ENCODE results near the gene PUSL1.
A peak's percentile ranks its signal among the peaks of the same experiment; 100 is the strongest.

Gene PUSL1

DNA sequence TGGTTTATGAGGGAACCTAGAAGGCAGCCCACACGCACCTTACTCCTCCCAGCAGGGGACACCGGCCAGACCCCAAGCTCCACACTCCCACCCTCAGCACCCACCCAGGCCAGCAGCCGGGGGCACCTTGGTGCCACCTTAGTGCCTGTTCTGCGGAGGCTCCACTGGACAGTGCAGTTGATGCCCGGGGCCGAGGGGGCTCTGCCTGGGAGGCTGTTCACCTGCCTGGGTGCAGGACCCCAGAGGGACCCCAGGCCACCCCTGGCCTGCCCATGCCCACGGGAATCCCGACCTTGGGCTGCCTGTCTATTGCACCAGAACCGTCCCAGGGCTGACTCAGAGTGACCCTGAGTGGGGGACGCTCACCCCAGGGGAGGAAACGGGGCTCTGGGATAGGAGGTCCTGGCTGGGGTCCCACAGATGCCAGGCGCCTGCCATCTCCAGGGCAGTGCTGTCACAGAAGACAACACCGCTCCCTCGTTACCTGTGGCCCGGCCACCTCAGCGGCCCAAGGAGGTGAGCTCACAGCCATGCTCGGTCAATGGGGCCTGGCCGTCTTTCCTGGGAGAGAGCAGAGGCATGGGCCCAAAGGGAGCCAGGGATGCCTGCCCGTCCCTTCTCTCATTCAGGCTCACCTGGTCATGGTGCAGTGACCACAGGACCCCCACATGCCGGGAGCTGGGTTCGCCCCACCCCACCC is 27.5 kb upstream of the PUSL1 start:
- no peak for DNase-seq

DNA sequence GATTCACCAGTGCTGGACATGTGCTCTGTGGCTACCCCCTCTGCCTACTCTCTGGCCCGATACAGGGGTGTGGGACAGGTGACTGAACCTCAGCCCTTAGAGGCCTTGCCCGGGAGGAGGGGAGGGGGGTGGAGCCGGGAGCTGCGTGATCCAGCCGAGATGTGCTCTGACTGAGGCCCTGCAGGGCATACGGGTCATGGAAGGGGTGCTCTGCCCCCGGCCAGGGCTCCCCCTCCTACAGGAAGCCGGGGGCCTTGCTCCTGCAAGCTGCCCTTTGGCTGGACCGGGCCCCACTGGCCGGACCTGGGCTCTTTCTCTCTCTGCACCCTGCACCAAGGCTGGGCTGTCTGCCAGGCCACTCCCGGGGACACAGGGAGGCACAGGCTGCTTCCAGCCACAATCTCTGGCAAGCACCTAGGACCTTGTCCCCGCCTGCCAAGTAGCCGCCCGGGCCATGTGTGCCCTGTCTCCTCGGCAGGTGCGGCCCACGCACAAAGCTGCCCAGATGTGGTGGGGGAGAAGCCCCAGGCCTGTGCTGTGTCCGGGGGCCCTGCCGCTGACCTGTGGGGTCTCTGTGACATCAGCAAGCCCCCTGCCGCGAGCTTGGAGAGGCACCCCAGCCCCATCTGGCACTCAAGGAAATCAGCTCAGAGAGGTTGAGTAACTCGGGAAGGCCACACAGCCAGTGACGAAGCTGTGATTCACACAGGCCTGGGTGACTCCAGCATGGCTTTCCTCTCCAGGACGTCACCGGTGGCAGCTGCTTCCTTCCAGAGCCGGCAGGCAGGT is 26.7 kb upstream of the PUSL1 start:
- peak; percentile 57 for DNase-seq

DNA sequence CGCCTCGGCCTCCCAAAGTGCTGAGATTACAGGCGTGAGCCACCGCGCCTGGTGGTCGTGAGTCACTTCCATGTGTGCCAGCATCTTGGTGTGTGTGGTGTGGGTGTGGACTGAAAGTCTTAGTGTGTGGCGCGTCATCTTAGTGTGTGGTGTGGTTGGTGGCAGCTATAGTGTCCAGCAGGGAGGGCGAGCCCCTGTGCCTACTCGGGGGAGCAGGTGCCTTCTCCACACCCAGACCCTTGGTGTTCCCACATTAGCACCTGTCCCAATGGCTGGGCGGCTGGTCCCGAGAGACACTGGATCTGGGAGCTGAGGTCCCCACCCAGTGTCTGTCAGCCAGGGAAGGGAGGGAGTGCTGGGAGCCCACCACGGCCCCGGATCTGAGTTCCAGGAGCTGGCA is 25.4 kb upstream of the PUSL1 start:
- DNase-seq = peak; percentile 60

DNA sequence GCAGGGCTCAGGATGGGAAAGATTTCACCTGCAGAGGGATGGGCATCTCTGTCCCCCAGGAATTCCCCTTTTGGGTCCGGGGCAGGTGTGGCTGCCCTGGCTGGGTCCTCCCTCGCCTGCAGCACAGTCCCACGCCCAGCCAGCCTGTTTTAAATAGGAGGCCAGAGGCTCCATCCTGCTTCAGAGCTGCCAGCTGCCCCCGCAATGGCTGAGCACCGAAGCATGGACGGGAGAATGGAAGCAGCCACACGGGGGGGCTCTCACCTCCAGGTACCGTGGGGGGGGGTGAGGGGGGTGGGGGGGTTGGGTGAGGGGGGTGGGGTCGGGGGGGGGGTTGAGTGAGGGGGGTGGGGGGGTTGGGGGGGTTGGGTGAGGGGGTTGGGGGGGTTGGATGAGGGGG is 24.6 kb upstream of the PUSL1 start:
- DNase-seq = no peak

DNA sequence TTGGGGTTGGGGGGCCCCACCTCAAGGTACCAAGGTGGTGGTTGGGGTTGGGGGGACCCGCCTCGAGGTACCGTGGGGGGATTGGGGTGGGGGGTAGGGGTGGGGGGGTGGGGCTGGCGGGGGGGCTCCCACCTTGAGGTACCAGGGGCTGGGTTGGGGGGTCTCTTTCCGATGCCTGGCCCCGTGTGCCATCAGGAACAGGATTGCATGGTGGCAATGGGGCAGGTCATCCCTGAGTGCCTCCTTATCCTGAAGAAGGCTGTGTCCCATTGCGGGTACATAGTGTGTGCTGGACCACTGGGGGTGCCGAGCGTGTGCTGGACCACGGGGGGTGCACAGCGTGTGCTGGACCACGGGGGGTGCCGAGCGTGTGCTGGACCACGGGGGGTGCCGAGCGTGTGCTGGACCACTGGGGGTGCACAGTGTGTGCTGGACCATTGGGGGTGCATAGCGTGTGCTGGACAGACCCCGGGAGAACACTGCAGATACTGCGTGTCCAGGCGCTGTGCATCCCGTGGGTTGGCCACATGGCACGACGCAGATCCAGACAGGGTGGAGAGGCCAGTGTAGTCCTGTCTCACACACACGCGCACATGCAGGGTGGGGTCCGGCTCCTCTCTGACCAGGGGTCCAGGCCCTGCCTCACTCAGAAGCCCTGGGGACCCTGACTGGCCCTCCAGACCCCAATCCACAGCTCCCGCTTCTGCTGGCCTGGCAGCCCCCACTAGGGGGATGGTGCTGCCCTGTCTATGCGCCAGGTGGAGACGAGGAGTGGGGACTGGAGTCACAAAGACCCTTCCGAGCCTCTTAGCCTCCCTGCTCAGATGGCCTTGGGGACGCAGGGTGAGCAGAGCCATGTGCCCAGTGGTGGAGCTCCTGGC is 23.9 kb upstream of the PUSL1 start:
- DNase-seq = no peak

DNA sequence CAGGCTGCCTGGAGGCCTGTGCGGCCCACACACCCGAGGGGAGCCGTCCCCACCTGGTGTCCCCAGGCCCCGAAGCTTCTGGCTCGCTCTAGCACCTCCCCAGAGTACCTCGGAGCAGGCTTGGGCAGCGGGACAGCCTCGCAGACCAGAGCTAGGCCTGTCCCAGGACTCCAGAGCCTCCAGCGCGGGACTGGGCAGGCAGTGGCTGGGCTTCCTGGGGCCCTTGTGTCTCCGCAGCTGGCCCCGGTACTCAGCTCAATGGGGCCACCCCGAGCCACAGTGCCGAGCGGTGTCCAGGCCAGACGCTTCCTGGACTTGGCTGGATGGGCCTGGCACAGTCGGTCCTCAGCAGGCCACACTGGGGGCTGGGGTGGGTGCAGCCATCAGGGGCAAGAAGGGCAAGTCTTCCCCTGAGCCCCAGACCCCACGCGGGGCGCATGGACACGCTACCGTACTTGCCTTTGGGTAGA is 23.3 kb upstream of the PUSL1 start:
- DNase-seq = no peak

DNA sequence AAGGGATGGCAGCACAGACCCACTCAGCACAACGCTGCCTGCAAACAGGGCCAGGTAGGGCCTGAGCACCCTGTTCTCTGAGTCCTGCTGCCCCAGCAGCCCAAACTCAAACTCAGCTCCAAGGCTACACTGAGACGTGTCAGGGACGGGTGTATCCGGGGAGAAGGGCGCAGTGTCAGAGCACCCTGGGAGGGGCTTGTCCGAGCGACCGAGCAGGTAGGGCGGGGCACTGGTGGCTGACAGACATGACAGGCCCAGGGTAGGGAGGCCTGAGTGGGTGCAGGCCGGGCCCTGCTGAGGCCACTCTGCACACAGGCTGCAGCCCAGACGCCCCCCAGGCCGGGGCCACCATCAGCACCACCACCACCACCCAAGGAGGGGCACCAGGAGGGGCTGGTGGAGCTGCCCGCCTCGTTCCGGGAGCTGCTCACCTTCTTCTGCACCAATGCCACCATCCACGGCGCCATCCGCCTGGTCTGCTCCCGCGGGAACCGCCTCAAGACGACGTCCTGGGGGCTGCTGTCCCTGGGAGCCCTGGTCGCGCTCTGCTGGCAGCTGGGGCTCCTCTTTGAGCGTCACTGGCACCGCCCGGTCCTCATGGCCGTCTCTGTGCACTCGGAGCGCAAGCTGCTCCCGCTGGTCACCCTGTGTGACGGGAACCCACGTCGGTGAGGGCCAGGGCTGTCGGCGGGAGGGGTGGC is 22.6 kb upstream of the PUSL1 start:
- no peak for DNase-seq

DNA sequence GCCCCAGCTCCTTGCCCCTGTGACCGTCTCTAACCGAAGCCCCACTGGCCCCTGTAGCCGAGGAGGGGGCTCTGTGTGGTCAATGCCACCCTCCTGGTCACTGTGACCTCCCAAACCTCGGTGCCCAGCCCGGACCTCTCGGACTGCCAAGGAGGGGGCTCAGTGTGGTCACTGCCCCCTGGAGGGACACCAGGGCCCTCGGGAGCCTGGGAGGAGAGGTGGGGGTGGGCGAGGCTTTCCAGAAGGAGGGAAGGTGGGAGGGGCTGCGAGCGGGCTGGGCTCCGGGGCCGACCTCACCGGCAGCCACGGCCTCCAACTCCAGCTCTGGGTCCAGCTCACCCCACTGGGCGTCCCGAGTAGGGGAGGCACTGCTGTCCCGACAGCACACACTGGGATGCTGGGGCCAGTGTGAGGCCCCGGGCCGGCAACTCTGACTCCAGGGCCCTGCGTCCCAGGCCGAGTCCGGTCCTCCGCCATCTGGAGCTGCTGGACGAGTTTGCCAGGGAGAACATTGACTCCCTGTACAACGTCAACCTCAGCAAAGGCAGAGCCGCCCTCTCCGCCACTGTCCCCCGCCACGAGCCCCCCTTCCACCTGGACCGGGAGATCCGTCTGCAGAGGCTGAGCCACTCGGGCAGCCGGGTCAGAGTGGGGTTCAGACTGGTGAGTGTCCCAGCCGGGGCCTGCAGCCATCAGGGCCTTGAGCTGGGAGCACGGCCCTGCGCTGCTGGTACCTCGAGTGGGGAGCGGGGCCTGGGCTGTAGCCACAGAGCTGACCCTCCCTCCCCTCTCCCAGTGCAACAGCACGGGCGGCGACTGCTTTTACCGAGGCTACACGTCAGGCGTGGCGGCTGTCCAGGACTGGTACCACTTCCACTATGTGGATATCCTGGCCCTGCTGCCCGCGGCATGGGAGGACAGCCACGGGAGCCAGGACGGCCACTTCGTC is 21.8 kb upstream of the PUSL1 start:
- no peak for DNase-seq

DNA sequence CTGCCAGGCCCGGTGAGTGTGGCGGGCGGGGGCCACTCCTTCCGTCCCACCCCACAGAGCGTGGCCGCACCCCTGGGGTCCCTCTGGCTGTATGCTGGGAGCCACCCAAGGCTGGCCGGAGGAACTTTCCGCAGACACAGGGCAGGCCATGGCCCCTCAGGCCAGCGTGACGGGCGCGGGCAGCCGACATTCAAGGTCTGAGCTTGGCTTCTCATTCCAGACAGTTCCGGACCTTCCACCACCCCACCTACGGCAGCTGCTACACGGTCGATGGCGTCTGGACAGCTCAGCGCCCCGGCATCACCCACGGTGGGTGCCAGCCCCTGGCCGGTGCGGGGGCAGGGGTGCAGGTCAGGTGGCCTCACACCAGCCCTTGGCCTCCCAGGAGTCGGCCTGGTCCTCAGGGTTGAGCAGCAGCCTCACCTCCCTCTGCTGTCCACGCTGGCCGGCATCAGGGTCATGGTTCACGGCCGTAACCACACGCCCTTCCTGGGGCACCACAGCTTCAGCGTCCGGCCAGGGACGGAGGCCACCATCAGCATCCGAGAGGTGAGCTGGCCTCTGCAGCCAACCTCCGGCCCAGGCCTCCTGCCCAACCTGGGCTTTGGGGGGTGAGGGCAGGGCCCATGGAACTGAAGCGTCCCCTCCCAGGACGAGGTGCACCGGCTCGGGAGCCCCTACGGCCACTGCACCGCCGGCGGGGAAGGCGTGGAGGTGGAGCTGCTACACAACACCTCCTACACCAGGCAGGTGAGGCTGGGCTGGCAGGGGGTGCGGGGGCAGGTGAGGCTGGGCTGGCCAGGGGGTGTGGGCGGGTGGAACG is 20.9 kb upstream of the PUSL1 start:
- DNase-seq = no peak

DNA sequence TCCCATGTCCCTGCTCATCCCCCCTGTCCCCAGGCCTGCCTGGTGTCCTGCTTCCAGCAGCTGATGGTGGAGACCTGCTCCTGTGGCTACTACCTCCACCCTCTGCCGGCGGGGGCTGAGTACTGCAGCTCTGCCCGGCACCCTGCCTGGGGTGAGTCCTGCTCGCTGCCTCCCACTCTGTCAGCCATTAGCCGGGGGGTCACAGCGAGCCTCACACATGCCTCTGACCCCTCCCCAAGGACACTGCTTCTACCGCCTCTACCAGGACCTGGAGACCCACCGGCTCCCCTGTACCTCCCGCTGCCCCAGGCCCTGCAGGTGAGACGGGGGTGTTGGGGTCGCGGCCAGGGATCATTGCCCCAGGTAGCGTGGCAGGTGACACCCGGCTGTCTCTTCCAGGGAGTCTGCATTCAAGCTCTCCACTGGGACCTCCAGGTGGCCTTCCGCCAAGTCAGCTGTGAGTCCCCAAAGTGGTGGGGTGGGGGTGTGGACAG is 18.1 kb upstream of the PUSL1 start:
- peak; percentile 64 for DNase-seq

DNA sequence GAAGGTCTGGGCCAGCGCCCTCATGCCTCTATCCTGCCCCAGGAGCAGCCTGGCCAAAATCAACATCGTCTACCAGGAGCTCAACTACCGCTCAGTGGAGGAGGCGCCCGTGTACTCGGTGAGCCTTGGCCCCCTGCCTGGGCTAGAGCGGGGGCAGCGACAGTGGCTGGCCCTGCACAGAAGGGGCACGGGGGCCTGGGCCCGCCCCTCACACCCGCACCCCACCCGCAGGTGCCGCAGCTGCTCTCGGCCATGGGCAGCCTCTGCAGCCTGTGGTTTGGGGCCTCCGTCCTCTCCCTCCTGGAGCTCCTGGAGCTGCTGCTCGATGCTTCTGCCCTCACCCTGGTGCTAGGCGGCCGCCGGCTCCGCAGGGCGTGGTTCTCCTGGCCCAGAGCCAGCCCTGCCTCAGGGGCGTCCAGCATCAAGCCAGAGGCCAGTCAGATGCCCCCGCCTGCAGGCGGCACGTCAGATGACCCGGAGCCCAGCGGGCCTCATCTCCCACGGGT is 17.3 kb upstream of the PUSL1 start:
- no peak for DNase-seq

DNA sequence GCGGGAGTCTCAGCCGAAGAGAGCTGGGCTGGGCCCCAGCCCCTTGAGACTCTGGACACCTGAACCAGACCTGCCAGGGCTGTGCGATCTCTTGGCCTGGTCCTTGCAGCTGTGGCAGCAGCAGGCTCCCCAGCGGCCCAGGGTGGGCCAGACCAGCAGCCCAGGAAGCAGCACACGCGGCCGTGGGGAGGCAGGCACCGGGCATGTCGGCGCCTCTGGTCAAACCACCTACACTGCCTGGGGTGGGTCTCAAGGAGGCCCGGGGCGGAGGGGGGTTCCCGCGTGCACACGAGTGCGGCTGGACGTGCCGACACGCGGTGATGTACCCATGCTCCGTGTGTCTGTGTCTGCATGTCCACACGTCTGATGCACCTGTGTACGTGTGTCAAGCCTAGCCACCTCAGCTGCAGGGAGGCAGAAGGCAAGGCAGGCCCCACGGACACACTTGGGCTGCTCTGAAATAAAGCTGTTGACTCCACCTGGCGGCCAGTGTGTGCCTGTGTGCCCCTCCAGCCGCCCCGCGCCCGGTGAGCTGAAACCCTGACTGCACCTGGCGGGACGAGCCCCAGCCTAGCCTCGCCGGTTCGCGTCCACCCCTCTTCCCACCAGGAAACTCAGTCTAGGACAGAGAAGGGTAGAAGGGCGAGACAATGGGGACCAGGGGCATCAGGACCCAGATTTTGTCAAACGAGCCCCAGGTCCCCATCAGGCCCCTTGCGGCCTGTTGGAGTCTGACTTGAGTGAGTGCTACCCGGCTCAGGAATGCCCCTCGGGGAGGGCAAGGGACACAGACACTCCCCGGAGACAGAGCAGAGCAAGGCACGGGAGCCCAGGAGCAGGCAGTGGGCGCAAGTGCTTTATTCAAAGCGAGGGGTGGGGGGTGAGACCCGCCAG is 16.6 kb upstream of the PUSL1 start:
- peak; percentile 57 for DNase-seq

DNA sequence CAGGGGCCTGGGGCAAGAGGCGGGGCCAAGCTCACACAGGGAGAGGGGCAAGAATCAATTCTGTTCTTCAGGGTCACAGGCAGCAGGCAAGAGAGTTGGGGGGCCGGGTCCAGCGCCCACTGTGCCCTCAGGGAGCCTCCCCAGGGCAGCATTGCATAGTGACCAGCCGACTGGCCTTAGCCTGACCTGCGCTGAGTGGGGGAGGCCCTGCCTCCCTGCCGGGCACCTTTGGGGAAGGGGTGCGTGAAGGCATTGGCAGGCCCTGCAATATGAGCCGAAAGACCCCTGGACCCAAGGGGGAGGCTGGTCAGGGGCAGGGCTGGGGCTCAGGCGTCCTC is 16.0 kb upstream of the PUSL1 start:
- DNase-seq = no peak

DNA sequence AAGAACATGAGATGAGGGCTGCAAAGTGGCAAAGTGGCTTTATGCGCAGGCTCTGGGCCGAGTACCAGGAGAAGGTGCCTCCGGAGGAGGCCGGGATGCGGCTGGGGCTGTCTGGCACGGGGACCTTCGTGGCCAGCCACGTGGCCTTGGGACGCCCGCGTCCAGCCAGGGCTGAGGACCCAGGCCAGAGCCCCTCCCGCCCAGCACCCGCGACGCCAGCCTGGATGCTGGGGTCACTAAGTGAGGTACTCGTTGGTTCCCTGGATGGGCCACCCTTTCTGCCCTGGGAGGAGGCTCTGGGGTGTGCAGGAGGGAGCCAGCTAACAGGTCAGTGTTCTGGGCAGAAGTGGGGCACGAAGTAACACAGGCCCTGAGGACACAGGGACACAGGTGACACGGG is 15.5 kb upstream of the PUSL1 start:
- DNase-seq = no peak

DNA sequence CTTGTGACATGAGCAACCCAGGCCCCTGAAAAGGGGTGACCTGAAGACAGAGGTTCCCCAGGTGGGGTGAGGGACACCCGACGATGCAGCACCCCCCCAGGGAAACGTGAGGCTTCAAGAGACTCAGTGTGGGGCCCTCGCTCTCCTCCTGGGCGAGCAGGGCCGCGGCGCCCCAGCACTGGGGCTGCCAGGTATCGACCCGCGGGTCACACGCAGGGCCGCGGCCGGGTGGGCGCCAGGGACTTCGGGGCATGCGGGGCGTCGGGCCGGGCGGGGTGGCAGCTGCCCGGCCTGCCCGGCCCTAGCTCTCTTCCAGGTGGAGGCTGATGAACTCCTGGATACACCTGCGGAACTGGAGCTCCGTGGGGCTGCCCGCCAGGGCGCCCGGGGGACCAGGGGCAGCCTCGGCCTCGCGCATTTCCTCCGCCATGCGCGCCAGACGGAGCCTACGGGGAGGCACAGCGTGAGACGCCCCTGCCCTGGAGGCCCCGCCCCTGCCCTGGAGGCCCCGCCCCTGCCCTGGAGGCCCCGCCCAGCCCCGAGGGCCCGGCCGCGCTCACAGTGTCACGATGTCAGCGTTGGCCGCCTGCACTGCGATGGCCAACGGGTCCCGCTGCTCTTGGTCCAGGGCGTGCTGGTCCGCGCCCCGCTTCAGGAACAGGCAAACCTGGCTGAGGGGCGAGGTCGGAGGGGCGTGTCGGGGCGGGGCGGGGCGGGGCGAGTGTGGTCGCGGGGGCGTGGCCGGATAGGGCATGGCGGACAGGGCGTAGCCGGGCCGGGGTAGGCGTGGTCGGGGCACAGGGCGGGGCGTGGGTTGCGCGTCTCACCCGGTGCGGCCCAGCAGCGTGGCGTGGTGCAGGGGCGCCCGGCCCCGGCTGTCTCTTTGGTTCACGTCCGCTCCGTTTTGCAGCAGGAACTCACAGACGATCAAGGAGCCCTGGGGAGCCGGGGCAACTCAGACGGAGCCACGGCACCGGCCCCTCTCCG is 14.8 kb upstream of the PUSL1 start:
- DNase-seq = no peak

DNA sequence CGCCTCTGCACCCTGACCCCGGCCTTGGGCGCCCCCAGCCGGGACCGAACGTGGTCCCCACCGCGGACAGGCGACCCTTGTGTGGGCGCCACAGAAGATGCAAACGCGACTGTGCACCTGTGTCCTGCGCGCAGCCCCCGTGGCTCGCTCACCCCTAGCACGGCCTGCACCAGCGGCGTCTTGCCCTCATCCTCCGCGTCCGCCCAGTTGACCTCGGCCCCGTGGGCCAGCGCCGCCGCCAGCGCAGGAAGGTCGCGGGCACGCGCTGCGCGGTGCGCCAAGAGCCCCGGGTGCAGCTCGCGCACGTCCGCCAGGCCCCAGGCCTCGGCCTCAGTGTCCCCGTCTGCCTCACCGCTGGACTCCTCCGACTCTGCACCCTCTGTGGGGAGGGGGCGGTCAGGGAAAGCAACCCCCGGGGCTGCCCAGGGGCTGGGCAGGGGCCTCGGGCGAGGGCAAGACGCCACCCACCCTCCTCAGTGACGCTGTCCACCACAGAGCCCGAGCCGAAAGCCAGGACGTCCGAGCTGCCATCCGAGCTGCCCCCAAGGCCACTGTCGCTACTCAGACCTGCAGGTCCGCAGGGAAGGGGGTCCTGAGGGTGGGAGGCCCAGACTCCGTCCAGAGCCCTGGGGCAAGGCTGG is 14.0 kb upstream of the PUSL1 start:
- DNase-seq = no peak

DNA sequence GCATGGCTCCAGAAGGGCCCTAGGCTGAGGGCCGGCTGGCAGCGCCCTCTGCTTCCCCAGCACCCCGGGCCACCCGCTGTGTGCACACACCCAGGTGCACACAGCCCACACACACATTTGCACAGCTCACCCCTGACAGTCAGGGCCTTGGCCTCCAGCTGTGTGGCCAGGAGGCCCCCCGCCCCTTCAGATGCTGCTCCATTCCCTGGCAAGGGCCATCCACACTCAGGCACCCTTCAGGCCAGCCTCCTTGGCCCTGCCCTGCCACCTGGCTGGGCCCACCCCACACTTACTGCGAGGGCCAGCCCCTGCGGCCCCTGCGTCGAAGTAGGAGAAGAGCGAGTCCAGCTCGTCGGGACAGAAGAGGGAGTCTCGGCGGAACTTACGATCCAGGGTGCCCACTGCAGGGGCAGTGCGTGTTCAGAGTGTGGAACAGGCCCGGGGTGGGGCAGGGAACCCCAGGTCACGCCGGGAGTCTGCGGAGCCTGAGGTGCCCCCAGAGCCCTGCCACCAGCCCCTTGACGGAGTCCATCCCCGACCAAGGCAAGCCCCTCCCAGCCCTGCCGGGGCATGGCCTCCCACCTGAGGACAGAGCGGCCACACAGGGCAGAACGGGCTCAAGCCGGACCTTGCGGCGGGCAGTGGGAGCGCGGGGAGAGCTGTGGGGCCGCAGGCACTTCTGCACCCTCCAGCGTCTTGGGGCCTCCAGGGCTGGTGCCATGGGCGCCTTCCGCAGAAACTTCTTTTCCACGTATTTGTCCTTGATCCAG is 13.1 kb upstream of the PUSL1 start:
- no peak for DNase-seq
